NCI-H128 (cell line): ENCODE measurements around the gene CCSER2.
"Not testable (repeated sequence)": the region's sequence is repeated elsewhere in the genome, so short reads cannot be mapped to it uniquely, and the experiment has no call there.

Experiments
- DNase-seq: peaks from one replicate; lab custom pipeline; 2025; ENCODE audit not compliant: unreplicated experiment; lab: John Stamatoyannopoulos, UW

Gene CCSER2

GRCh38 chr10:84310470-84310869, 17.9 kb upstream of the CCSER2 start:
- no peak for DNase-seq

- DNase-seq, result no peak
Observed at GRCh38 chr10:84311576-84311975, 16.8 kb upstream of the CCSER2 start.

- DNase-seq, result no peak
Observed at GRCh38 chr10:84312816-84313215, 15.6 kb upstream of the CCSER2 start.

GRCh38 chr10:84314275-84314674, 14.1 kb upstream of the CCSER2 start:
- DNase-seq, result no peak

- no peak for DNase-seq
Observed at GRCh38 chr10:84317174-84317573, 11.2 kb upstream of the CCSER2 start.

- DNase-seq, result no peak
Observed at GRCh38 chr10:84321902-84322301, 6.5 kb upstream of the CCSER2 start.

GRCh38 chr10:84323566-84323965, 4.8 kb upstream of the CCSER2 start:
- DNase-seq, result not testable (repeated sequence)

- not testable (repeated sequence) for DNase-seq
Observed at GRCh38 chr10:84326995-84327394, 1.4 kb upstream of the CCSER2 start.

GRCh38 chr10:84329196-84329611, 815 bp downstream of the CCSER2 start:
- no peak for DNase-seq

- no peak for DNase-seq
Observed at GRCh38 chr10:84329986-84330651, 1.7 kb downstream of the CCSER2 start.

- no peak for DNase-seq
Observed at GRCh38 chr10:84331091-84331490, 2.7 kb downstream of the CCSER2 start.

- no peak for DNase-seq
Observed at GRCh38 chr10:84333864-84334451, 5.6 kb downstream of the CCSER2 start.

GRCh38 chr10:84334811-84335210, 6.4 kb downstream of the CCSER2 start:
- no peak for DNase-seq

GRCh38 chr10:84335516-84335915, 7.1 kb downstream of the CCSER2 start:
- DNase-seq, result no peak

- DNase-seq, result no peak
Observed at GRCh38 chr10:84336406-84337090, 8.2 kb downstream of the CCSER2 start.

- no peak for DNase-seq
Observed at GRCh38 chr10:84337199-84337598, 8.8 kb downstream of the CCSER2 start.

GRCh38 chr10:84339025-84339424, 10.6 kb downstream of the CCSER2 start:
- no peak for DNase-seq

GRCh38 chr10:84340187-84340586, 11.8 kb downstream of the CCSER2 start:
- no peak for DNase-seq

- DNase-seq, result no peak
Observed at GRCh38 chr10:84340632-84341537, 12.5 kb downstream of the CCSER2 start.

GRCh38 chr10:84341538-84341856, 13.1 kb downstream of the CCSER2 start:
- no peak for DNase-seq

GRCh38 chr10:84341983-84342382, 13.6 kb downstream of the CCSER2 start:
- no peak for DNase-seq
